ENCODE results near the gene LOC128125822.
"Not testable (repeated sequence)": the region's sequence is repeated elsewhere in the genome, so short reads cannot be mapped to it uniquely, and the experiment has no call there.

The LOC128125822 gene

DNA sequence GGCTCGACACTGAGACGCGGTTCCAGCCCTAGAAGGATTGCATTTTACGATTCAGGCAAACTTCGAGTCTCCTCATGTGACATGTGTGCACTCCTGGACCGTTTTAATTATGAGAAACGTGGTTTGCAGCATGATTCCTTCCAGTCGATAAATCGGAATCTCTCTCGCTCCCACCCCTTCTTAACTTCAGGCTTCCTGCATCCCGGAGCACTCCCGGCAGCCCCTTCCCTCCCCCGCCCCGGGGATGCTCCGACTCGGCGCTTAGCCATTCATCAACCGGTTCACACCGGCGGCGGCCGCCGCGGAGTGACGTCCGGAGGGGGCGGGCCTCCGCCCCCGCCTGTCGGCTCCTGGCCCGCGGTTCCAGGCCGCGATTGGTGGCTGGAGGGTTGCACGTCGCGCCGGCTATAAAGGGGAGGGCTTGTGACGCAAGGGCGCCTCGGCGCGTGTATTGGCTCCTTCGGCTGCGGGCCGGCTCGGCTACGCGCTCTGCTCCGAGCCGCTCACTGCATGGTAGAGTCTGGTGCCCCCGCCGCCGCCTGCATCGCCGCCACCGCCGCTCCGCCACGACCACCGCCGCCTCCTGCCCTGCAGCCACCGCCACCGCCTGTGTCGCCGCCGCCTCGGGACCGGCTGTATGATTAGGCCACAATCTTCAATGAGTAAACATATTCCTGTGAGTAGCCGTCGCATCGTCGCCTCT lies at the start of gene LOC128125822, which contains the start of gene PTP4A1:
Gene LOC128125822, plus strand, starts transcription at position 437 of the 703 bp plus-strand sequence.
Gene PTP4A1, plus strand, starts transcription at position 437 of the 703 bp plus-strand sequence. CDS start 4,401 bp downstream, outside the sequence.
- DNase-seq (peak; percentile 98), ATAC-seq (ENCODE audit: poor library complexity) (peak; percentile 98)
- intact Hi-C loops (cut with DNase I) = loop anchor here (5.0 kb wide), 1 partner anchor 65 kb away; the partner anchor contains the start of gene PHF3

DNA sequence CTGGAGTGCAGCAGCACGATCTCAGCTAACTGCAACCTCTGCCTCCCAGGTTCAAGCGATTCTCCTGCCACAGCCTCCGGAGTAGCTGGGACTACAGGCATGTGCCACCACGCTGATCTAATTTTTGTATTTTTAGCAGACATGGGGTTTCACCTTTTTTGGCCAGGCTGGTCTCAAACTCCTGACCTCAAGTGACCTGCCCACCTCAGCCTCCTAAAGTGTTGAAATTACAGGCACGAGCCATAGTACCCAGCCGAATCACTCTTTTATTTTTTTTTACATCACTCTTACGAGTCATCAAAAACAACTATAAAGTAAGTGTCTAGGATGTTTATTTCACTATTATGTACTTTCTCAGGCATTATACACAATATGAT lies 49.4 kb upstream of the LOC128125822 start:
- intact Hi-C loops (cut with DNase I); ATAC-seq (ENCODE audit: poor library complexity); DNase-seq: not testable (repeated sequence)

DNA sequence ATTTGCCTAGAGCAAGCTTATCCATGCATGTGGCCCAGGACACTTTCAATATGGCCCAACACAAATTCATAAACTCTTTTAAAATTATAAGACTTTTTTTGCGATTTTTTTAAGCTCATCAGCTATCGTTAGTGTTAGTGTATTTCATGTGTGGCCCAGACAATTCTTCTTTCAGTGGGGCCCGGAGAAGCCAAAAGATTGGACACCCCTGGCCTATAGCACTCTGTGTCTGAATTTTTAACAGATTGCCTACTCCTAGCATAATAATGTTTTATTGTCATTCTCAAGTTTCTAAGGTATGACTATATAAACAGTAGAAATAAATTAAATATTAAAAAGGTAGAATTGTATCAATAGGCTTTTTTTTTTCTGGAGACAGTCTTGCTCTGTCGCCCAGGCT lies 48.6 kb upstream of the LOC128125822 start:
- intact Hi-C loops (cut with DNase I) = no loop called here
- ATAC-seq (ENCODE audit: poor library complexity) (no peak), DNase-seq (no peak)

GRCh38 chr6:63525186-63525878 lies 46.9 kb upstream of the LOC128125822 start:
- ATAC-seq (ENCODE audit: poor library complexity) (no peak), DNase-seq (no peak)
- intact Hi-C loops (cut with DNase I) = no loop called here

GRCh38 chr6:63526931-63527330 lies 45.3 kb upstream of the LOC128125822 start:
- intact Hi-C loops (cut with DNase I) = no loop called here
- ATAC-seq (ENCODE audit: poor library complexity) = no peak
- DNase-seq = no peak

DNA sequence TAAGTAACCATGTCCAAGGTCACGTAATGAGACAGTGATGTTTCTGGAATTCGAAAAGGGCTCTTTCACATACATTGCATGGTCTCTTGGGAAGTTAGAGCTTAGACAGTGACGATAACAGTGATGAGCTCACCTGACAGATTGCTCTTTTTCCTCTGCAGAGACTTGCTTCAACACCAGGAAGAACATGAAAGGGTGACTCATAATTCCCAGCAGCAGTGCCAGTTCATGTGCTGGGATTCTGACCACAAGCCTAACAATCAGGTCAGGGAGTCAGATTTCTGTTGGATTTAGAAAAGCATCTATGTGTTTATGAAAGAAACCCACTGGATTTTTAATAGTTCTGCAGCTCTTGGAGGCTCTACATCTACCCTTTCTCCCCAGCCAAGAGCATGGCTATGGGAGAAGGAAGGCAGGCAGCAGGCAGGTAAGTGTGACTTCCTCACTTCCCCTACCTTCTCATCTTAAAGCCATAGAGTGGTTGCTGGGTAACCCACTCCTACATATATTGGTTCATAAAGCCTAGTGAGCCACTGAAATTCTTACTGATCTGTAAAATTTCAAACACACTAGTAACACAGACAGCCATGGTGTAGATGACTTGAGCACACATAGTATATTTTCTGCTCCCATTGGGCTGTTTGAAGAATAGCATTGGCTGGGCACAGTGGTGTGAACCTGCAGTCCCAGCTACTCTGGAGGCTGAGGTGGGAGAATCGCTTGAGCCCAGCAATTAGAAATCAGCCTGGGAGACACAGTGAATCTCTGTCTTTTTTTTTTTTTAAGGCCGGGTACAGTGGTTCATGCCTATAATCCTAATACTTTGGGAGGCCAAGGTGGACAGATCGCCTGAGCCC lies 44.4 kb upstream of the LOC128125822 start:
- DNase-seq = no peak
- no peak for ATAC-seq (ENCODE audit: poor library complexity)
- intact Hi-C loops (cut with DNase I) = no loop called here

DNA sequence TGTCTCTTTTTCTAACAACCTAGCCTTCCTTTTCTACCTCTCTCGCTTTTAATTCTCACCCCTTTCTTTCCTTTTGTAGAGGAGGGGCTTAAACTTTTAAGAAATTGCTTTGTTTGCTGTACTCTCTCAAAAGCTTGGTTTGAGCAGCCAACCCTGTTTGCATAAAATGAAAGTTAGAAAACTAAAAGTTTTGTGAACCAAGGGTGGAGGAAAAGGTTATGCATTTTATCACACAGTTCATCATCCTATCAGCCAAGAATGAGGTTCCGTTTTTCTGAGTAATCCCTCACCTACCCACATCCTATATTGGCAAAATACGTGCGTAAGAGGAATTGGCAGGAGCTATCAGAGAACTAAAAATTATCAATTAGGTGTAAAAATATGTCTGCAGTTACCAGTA lies 42.8 kb upstream of the LOC128125822 start:
- intact Hi-C loops (cut with DNase I) = no loop called here
- ATAC-seq (ENCODE audit: poor library complexity) (no peak), DNase-seq (no peak)

- intact Hi-C loops (cut with DNase I) = no loop called here
- ATAC-seq (ENCODE audit: poor library complexity) (no peak), DNase-seq (no peak)
Measured at GRCh38 chr6:63530182-63530581, 42.1 kb upstream of the LOC128125822 start.

- DNase-seq = no peak
- ATAC-seq (ENCODE audit: poor library complexity) = no peak
- intact Hi-C loops (cut with DNase I) = no loop called here
Measured at GRCh38 chr6:63530991-63531390, 41.3 kb upstream of the LOC128125822 start.

GRCh38 chr6:63533026-63533425 lies 39.3 kb upstream of the LOC128125822 start:
- DNase-seq (no peak), ATAC-seq (ENCODE audit: poor library complexity) (no peak)
- intact Hi-C loops (cut with DNase I) = no loop called here

- intact Hi-C loops (cut with DNase I) = no loop called here
- no peak for ATAC-seq (ENCODE audit: poor library complexity)
- no peak for DNase-seq
Measured at GRCh38 chr6:63533952-63534351, 38.3 kb upstream of the LOC128125822 start.

GRCh38 chr6:63537201-63537958 lies 34.9 kb upstream of the LOC128125822 start:
- intact Hi-C loops (cut with DNase I) = no loop called here
- no peak for DNase-seq
- no peak for ATAC-seq (ENCODE audit: poor library complexity)

- ATAC-seq (ENCODE audit: poor library complexity) (no peak), DNase-seq (no peak)
- intact Hi-C loops (cut with DNase I) = no loop called here
Measured at GRCh38 chr6:63537959-63538300, 34.4 kb upstream of the LOC128125822 start.

DNA sequence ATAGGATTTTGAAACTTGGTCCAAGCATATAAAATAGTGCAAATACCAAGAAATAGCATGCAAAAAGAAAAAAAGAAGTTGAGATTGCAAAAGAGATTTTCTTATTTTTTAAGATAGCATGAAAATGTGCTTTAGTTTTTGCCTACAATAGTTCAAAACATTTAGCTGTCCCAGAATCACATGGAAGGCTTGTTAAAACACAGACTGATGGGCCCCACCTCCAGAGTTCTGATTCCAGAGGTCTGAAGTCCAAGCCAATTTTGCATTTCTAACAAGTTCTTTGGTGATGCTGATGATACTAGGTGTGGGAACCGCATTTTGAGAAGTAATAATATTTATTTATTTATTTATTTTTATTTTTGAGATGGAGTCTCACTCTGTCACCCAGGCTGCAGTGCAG lies 33.7 kb upstream of the LOC128125822 start:
- no peak for DNase-seq
- no peak for ATAC-seq (ENCODE audit: poor library complexity)
- intact Hi-C loops (cut with DNase I) = no loop called here

DNA sequence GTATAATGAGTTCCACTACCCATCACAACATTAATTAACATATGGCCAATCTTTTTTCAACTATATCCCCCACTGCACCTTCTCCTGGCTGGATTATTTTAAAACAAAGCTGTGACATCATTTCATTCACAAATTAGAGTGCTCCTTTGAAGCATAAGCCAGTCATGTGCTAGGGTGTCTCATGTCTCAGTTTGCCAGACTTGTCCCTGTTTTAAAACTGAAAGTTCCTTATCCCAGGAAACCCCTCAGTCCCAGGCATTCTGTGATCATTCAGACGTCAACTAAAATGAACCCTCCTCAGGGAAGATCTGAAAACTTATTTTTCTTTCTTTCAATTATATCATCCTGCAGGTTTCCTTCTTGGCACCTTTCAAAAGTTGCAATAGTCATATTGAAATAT lies 29.3 kb upstream of the LOC128125822 start:
- DNase-seq (no peak), ATAC-seq (ENCODE audit: poor library complexity) (no peak)
- intact Hi-C loops (cut with DNase I) = no loop called here

DNA sequence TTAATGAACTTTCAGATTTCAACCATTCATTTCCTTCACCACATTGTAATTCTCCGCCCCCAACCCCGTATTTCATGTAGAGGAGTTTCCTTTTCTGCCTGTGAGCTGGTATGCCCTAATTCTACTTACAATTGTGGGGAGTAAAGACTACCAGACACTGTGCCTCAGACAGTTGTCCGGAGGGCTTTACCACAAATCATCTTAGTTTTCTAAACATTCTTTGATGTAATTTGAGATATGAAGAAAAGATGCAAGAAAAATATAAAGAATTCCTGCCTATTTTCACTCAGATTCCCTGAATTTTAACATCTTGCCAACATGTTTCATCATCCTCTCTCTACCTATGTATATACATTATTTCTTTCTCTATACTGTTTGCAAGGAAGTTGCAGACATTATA lies 28.3 kb upstream of the LOC128125822 start:
- ATAC-seq (ENCODE audit: poor library complexity) (no peak), DNase-seq (no peak)
- intact Hi-C loops (cut with DNase I) = no loop called here

DNA sequence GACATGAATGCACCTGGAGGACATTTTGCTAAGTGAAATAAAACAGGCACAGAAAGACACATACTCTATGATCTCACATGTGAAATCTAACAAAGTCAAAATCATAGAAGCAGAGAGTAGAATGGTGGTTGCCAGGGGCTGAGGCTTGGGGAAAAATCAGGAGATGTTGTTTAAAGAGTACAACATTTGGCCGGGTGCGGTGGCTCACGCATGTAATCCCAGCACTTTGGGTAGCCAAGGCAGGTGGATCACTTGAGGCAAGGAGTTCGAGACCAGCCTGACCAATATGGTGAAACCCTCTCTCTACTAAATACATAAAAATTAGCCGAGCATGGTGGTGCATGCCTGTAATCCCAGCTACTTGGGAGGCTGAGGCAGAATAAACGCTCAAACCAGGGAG lies 26.0 kb upstream of the LOC128125822 start:
- intact Hi-C loops (cut with DNase I) = no loop called here
- DNase-seq (no peak), ATAC-seq (ENCODE audit: poor library complexity) (no peak)

- intact Hi-C loops (cut with DNase I) = no loop called here
- DNase-seq (no peak), ATAC-seq (ENCODE audit: poor library complexity) (no peak)
Measured at GRCh38 chr6:63546697-63547096, 25.6 kb upstream of the LOC128125822 start.

DNA sequence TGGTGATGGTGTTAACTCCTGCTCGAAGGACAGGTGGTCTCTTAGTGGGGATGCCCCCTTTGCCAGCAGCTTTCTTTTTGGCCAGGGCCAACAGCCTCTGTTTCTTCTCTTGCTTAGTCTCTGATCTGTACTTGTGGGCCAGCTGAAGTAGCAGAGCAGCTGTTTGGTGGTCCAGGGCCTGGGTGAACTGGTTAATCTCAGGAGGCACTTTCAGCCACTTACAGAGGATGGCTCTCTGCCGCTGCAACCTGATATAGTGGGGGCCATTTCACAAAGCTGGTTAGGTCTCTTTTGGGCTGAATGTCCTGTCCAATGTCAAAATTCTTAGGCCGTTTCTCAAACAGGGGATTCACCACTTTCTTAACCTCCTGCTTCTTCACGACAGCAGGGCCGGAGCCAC lies 23.2 kb upstream of the LOC128125822 start:
- DNase-seq (no peak), ATAC-seq (ENCODE audit: poor library complexity) (no peak)
- intact Hi-C loops (cut with DNase I) = no loop called here
